BE2C (cell line): ENCODE measurements around the gene COL21A1.

Experiments used
- DNase-seq: peaks from one replicate; pipeline ENCODE4 v3.0.0-alpha.2; 2020
- H3K27me3 ChIP-seq: fragments of 250-450 bp; sonication (Bioruptor Pico); 2 replicates; pipeline ENCODE4 v1.5.1; 2020; ENCODE audit warnings: mild to moderate bottlenecking
- H3K36me3 ChIP-seq: fragments of 250-450 bp; sonication (Bioruptor Pico); 2 replicates; pipeline ENCODE4 v1.5.1; 2020; ENCODE audit warnings: mild to moderate bottlenecking
- H3K4me1 ChIP-seq: fragments of 250-450 bp; sonication (Bioruptor Pico); 2 replicates; pipeline ENCODE4 v1.5.1; 2020
- H3K4me3 ChIP-seq: 2 replicates; pipeline ENCODE4 v1.5.1; 2011; ENCODE audit warnings: low read depth, low read length
- H3K9me3 ChIP-seq: fragments of 250-450 bp; sonication (Bioruptor Pico); 2 replicates; pipeline ENCODE4 v1.5.1; 2020
- CTCF ChIP-seq: IDR thresholded peaks from 2 replicates; pipeline ENCODE4 v1.5.1; 2012; ENCODE audit warnings: mild to moderate bottlenecking, low read depth, low read length

COL21A1 gene

GRCh38 chr6:56043076-56043475 is 204.3 kb downstream of the COL21A1 start:
- no peaks in the 10 kb centered on the region for H3K27me3 ChIP-seq
- no peak overlapping the region for H3K4me3 ChIP-seq
- H3K4me1 ChIP-seq = no peaks in the 10 kb centered on the region
- H3K9me3 ChIP-seq = no peaks in the 10 kb centered on the region
- no peaks in the 10 kb centered on the region for H3K36me3 ChIP-seq
- TF ChIP-seq CTCF = no peak
- no peak for DNase-seq

- Histone ChIP-seq H3K9me3 (no peaks in the 10 kb centered on the region), H3K4me3 (no peak overlapping the region), H3K27me3 (no peaks in the 10 kb centered on the region), H3K36me3 (no peaks in the 10 kb centered on the region), H3K4me1 (no peaks in the 10 kb centered on the region)
- no peak for DNase-seq
- TF ChIP-seq CTCF = no peak
Observed at GRCh38 chr6:56041591-56041990, 205.8 kb downstream of the COL21A1 start.

- no peak for TF ChIP-seq CTCF
- Histone ChIP-seq H3K4me1 (no peaks in the 10 kb centered on the region), H3K9me3 (no peaks in the 10 kb centered on the region), H3K27me3 (no peaks in the 10 kb centered on the region), H3K36me3 (no peaks in the 10 kb centered on the region), H3K4me3 (no peak overlapping the region)
- no peak for DNase-seq
Observed at GRCh38 chr6:56040889-56041301, 206.5 kb downstream of the COL21A1 start.

GRCh38 chr6:56040223-56040622 is 207.2 kb downstream of the COL21A1 start:
- Histone ChIP-seq H3K36me3 (no peaks in the 10 kb centered on the region), H3K4me3 (no peak overlapping the region), H3K27me3 (no peaks in the 10 kb centered on the region), H3K4me1 (no peaks in the 10 kb centered on the region), H3K9me3 (no peaks in the 10 kb centered on the region)
- no peak for TF ChIP-seq CTCF
- DNase-seq = no peak

GRCh38 chr6:56038764-56039163 is 208.6 kb downstream of the COL21A1 start:
- no peaks in the 10 kb centered on the region for H3K36me3 ChIP-seq
- DNase-seq = no peak
- no peaks in the 10 kb centered on the region for H3K27me3 ChIP-seq
- no peaks in the 10 kb centered on the region for H3K9me3 ChIP-seq
- no peak overlapping the region for H3K4me3 ChIP-seq
- TF ChIP-seq CTCF = no peak
- no peaks in the 10 kb centered on the region for H3K4me1 ChIP-seq

- no peak overlapping the region for H3K4me3 ChIP-seq
- DNase-seq = no peak
- H3K27me3 ChIP-seq = no peaks in the 10 kb centered on the region
Observed at GRCh38 chr6:56037601-56038000, 209.8 kb downstream of the COL21A1 start.

More at GRCh38 chr6:56037601-56038000, 209.8 kb downstream of the COL21A1 start:
- no peaks in the 10 kb centered on the region for H3K36me3 ChIP-seq
- TF ChIP-seq CTCF = no peak
- no peaks in the 10 kb centered on the region for H3K9me3 ChIP-seq
- H3K4me1 ChIP-seq = no peaks in the 10 kb centered on the region
